Body of pancreas (tissue), 4 donors: ENCODE data around the gene GTPBP1. TPM values are rescaled to one million over a fixed set of nuclear protein-coding genes. Genes with fewer than 3 reads are reported as not detected.

Experiments
- ATAC-seq: fragments of 150-250 bp; one replicate; pipeline ENCODE4 v1.9.1; 2016
- DNase-seq, 4 donors: peaks; one replicate each; pipeline ENCODE4 v3.0.0-alpha.2; 2019
- H3K27ac ChIP-seq, 4 donors: fragments of 200-600 bp; sonication (generic); 1 replicate in 3 of 4; 2 replicates in 1 of 4; pipeline versions ENCODE4 v1.5.1 to v1.6.1; 2016 to 2019; ENCODE audit warnings: mild to moderate bottlenecking in 1 of 4, mixed read lengths in 1 of 4, moderate library complexity in 1 of 4
- H3K27me3 ChIP-seq, 2 donors: fragments of 200-600 bp; sonication (generic); one replicate each; pipeline ENCODE4 v1.6.0; 2016; ENCODE audit warnings: mild to moderate bottlenecking in 1 of 2
- H3K36me3 ChIP-seq, 2 donors: fragments of 200-600 bp; sonication (generic); replicated peaks in 1 of 2; 2 replicates each; pipeline ENCODE4 v1.5.1; 2016; ENCODE audit warnings: low read depth in 2 of 2; ENCODE audit not compliant: insufficient read depth in 1 of 2
- H3K4me1 ChIP-seq: fragments of 200-600 bp; sonication (generic); one replicate; pipeline ENCODE4 v1.6.0; 2016
- H3K4me3 ChIP-seq, 2 donors: fragments of 200-600 bp; sonication (generic); 1 replicate in 1 of 2; 2 replicates in 1 of 2; pipeline ENCODE4 v1.5.1; 2016 to 2019
- H3K9me3 ChIP-seq, 3 donors: fragments of 200-600 bp; sonication (generic); 1 replicate in 2 of 3; 2 replicates in 1 of 3; pipeline ENCODE4 v1.5.1; 2016
- POLR2A ChIP-seq, 3 donors: fragments of 450-650 bp; IDR thresholded peaks; one replicate each; pipeline ENCODE4 v1.6.1; 2016; ENCODE audit warnings: antibody characterized with exemption in 3 of 3, mild to moderate bottlenecking in 2 of 3
- WGBS, 2 donors: methylation state at CpG; one replicate each; pipeline ENCODE4 v1.1.5; 2017; 5-methylcytosine and 5-hydroxymethylcytosine counted together
- intact Hi-C: fragments of 100-400 bp; cut with DNase I; formaldehyde crosslinking; loops from one replicate; pipeline ENCODE4 v1.15.1; 2023
- total RNA-seq, 2 donors: library from RNA; depleted of rRNA; stranded (reverse); fragments of >200 nt; gene quantifications; one replicate each; pipeline ENCODE4 v1.1.0, GENCODE V29; 2016
- TF ChIP-seq, protein P1 (sequence below), 7 experiments: fragments of 450-650 bp in 4 of 7; fragments of 200-600 bp in 3 of 7; sonication (generic) in 3 of 7; IDR thresholded peaks; one replicate each; pipeline ENCODE4 v1.5.1; 2016 to 2019; ENCODE audit warnings: antibody characterized with exemption in 7 of 7

GTPBP1 gene
- total RNA-seq, 2 donors from 2014 or later = 34.0 to 53.4 TPM

DNA sequence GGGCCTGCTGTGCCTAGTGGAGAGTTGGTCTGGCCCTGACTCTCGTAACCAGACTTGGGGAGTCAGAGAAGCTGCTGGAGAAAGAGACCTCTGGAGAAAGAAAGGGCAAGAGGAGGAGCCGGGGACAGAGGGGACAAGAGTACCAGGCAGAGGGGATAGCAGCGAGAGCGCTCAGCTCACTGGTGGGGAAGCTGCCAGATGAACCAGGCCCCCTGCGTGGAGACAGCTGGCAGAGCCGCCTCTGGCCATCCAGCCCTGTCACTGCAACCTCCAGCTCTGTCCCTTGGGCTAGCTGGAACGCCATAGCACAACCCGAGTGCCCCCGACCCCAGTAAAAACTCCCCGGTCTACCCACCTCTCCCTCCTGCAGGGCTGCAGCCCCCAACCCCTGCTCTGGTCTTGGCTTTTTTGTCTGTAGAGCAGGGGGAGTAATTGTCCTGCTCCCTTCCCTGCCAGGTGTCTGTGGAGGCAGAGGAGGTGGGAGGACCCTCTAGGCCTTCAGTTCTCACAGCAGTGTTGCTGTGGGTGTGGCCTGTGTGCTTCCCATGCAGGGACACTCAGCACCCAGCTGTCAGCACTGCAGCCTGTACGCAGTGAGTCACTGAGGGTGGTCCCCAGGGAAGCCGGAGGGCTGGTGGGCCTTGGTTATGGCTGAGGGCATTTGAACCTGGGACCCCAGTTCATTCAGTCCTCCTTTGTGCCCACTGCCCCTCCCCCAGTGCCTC lies 54.9 kb downstream of the GTPBP1 start:
- DNase-seq = no peak
- WGBS, 2 donors = 78 to 82% methylated on average over 7 to 12 of the region's 12 CpGs
- no peak overlapping the region for H3K27ac ChIP-seq
- no peak overlapping the region for H3K4me3 ChIP-seq
- H3K9me3 ChIP-seq = no peaks in the 10 kb centered on the region
- no peak for TF ChIP-seq POLR2A (IDR thresholded peaks at IDR 0.05)
- TF ChIP-seq, protein P1, sequence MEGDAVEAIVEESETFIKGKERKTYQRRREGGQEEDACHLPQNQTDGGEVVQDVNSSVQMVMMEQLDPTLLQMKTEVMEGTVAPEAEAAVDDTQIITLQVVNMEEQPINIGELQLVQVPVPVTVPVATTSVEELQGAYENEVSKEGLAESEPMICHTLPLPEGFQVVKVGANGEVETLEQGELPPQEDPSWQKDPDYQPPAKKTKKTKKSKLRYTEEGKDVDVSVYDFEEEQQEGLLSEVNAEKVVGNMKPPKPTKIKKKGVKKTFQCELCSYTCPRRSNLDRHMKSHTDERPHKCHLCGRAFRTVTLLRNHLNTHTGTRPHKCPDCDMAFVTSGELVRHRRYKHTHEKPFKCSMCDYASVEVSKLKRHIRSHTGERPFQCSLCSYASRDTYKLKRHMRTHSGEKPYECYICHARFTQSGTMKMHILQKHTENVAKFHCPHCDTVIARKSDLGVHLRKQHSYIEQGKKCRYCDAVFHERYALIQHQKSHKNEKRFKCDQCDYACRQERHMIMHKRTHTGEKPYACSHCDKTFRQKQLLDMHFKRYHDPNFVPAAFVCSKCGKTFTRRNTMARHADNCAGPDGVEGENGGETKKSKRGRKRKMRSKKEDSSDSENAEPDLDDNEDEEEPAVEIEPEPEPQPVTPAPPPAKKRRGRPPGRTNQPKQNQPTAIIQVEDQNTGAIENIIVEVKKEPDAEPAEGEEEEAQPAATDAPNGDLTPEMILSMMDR (IDR thresholded peaks at IDR 0.05) = no peak
- peaks cover 10% of the 10 kb centered on the region for H3K4me1 ChIP-seq
- no peaks in the 10 kb centered on the region for H3K27me3 ChIP-seq
- H3K36me3 ChIP-seq = no peaks in the 10 kb centered on the region
- intact Hi-C loops = no loop called here
- no peak for ATAC-seq

DNA sequence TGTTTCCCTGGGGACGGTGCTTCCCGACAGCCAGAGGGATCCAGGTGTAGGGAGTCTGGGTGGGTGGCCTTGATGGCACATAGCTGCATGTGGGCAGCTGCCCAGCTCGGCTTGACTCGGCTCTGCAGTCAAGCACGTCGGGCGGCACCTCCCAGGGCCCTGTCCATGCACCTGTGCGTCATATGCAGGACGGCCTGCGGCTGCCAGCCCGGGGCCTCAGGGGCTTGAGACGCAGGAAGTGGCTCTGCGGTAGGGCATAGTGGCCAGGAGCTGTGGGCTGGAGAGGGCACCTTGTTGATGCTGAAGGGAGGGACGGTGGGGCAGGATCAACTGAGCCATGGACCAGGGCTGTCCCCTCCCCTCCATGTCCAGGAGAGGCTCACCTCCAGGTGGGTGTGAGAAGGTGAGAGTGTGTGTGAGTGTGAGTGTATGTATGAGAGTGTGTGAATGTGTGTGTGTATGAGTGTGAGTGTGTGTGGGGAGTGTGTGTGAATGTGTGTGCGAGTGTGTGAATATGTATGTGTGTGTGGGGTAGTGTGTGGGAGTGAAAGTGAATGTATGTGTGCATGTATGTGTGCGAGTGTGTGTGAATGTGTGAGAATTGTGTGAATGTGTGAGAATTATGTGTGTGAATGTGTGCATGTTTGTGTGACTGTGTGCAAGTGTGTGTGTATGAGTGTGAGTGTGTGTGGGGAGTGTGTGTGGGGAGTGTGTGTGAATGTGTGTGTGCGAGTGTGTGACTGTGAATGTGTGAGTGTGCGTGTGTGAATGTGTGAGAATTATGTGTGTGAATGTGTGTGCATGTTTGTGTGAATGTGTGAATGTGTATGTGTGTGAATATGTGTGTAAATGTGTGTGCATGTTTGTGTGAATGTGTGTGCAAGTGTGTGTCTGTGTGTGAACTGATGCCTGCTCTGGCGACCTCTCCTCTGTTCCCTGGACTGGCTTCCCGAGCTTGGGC lies 55.7 kb downstream of the GTPBP1 start:
- WGBS, 2 donors = 60 to 70% methylated on average over 8 to 20 of the region's 20 CpGs
- DNase-seq (no peak), ATAC-seq (no peak)
- Histone ChIP-seq H3K27me3 (no peaks in the 10 kb centered on the region), H3K36me3 (no peaks in the 10 kb centered on the region), H3K4me1 (peaks cover 9% of the 10 kb centered on the region), H3K4me3 (no peak overlapping the region), H3K9me3 (no peaks in the 10 kb centered on the region), H3K27ac (no peak overlapping the region)
- TF ChIP-seq POLR2A (IDR thresholded peaks at IDR 0.05) = no peak
- TF ChIP-seq, protein P1 (IDR thresholded peaks at IDR 0.05) = no peak
- intact Hi-C loops = no loop called here

DNA sequence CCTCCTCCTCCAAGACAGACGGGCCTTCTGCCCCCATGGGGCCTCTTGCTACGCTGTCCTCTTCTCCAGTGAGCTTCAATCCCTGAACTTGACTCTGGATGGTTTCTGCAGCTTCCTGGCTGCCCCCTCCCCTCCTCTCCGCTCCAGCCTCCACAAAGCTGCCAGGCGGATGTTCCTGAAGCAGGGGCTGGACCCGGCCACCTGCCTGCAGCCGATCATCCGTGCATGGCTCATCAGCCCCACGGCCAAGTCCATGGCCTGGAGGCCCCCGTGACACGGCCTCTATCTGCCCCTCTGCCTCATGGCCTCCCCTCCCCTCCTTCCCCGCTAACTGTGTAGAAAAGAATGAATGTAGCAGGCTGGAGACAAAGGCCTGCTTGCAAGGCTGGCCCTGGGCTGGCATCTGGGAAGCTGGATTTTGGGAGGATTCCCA lies 56.8 kb downstream of the GTPBP1 start:
- Histone ChIP-seq H3K4me3 (no peak overlapping the region), H3K4me1 (peaks cover 3% of the 10 kb centered on the region), H3K36me3 (no peaks in the 10 kb centered on the region), H3K27ac (no peak overlapping the region), H3K27me3 (no peaks in the 10 kb centered on the region), H3K9me3 (no peaks in the 10 kb centered on the region)
- TF ChIP-seq POLR2A (IDR thresholded peaks at IDR 0.05) = no peak
- TF ChIP-seq, protein P1 (IDR thresholded peaks at IDR 0.05) = no peak
- DNase-seq = no peak
- intact Hi-C loops = no loop called here
- 85% methylated on average over 11 of the region's 11 CpGs for WGBS, 2 donors
- ATAC-seq = no peak

DNA sequence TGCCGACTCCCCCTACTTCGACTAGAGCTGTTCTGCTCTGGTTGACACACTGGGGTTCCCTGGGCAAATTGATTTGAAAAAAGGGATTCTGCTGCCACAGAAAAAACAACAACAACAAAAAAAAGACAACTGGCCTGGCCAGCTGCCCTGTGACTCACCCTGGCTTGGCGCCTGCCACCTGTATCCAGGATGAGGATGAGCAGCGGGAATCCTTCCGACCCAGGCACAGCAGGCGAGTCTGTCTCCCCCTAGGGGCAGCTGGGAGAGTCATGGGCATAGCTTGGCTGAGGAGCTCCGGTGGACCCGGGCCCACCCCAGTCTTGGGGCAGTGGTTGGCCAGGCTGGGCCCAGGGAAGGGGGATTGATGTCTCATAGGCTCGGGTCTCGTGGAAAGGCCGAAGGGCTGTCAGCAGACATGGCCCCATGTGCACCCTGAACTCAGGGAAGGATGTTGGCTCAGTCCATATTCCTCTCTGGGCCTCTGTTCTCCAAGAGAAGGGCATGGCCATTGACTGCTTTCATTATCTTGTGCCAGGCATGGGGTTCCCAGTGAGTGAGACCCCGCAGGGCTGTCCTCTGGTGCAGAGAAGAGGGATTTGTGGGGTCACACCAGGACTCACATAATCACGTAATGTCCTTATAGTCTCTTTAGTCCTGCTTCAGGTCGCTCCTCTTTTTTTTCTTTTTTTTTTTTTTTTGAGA lies 60.5 kb downstream of the GTPBP1 start:
- Histone ChIP-seq H3K36me3 (no peaks in the 10 kb centered on the region), H3K4me3 (no peak overlapping the region), H3K27me3 (no peaks in the 10 kb centered on the region), H3K27ac (no peak overlapping the region), H3K9me3 (no peaks in the 10 kb centered on the region), H3K4me1 (peaks cover 3% of the 10 kb centered on the region)
- 30 to 67% methylated on average over 6 to 14 of the region's 14 CpGs for WGBS, 2 donors
- DNase-seq (peak; percentile 56 to 69 (median 62)), ATAC-seq (peak; percentile 52)
- TF ChIP-seq POLR2A (IDR thresholded peaks at IDR 0.05) = no peak
- TF ChIP-seq, protein P1 (IDR thresholded peaks at IDR 0.05) = peak; percentile 36 to 67 (median 57)
- intact Hi-C loops = no loop called here
